Gastroesophageal sphincter (tissue), 4 donors: Measurements from ENCODE around the gene PACRG. TPM values are rescaled to one million over a fixed set of nuclear protein-coding genes. Genes with fewer than 3 reads are reported as not detected.

Experiments
- ATAC-seq: fragments of 150-250 bp; one replicate; pipeline ENCODE4 v1.9.1; 2016; ENCODE audit warnings: mild to moderate bottlenecking, moderate library complexity
- H3K27ac ChIP-seq, 4 donors: fragments of 200-600 bp; sonication (generic) in 3 of 4; 1 replicate in 3 of 4; 2 replicates in 1 of 4; pipeline ENCODE4 v1.5.1; 2016 to 2019
- H3K27me3 ChIP-seq: fragments of 200-600 bp; sonication (generic); one replicate; pipeline ENCODE4 v1.5.1; 2019
- H3K36me3 ChIP-seq, 2 donors: fragments of 200-600 bp; sonication (generic); one replicate each; pipeline ENCODE4 v1.5.1; 2019; ENCODE audit warnings: control low read depth in 1 of 2
- H3K4me1 ChIP-seq, 3 donors: fragments of 200-600 bp; sonication (generic); 1 replicate in 2 of 3; 2 replicates in 1 of 3; pipeline ENCODE4 v1.5.1; 2016 to 2019; ENCODE audit warnings: control low read depth in 2 of 3
- H3K4me3 ChIP-seq, 2 donors: fragments of 200-600 bp; sonication (generic); one replicate each; pipeline ENCODE4 v1.5.1; 2019; ENCODE audit warnings: mild to moderate bottlenecking in 1 of 2, moderate library complexity in 1 of 2
- H3K9me3 ChIP-seq, 3 donors: fragments of 200-600 bp; sonication (generic); one replicate each; pipeline ENCODE4 v1.5.1; 2017 to 2019; ENCODE audit warnings: control low read depth in 2 of 3
- CTCF ChIP-seq, 4 experiments: fragments of 200-600 bp in 2 of 4; fragments of 450-650 bp in 2 of 4; sonication (generic) in 1 of 4; IDR thresholded peaks; one replicate each; pipeline ENCODE4 v1.5.1; 2017 to 2019; ENCODE audit warnings: antibody characterized with exemption in 4 of 4, mild to moderate bottlenecking in 2 of 4, moderate library complexity in 2 of 4
- EP300 ChIP-seq: sonication (generic); formaldehyde crosslinking; IDR thresholded peaks from one replicate; pipeline ENCODE4 v1.6.1; 2017; ENCODE audit warnings: antibody characterized with exemption, mild to moderate bottlenecking
- POLR2A ChIP-seq, 2 donors: fragments of 450-650 bp; IDR thresholded peaks; one replicate each; pipeline ENCODE4 v1.6.1; 2017; ENCODE audit warnings: antibody characterized with exemption in 2 of 2, mild to moderate bottlenecking in 2 of 2, moderate library complexity in 1 of 2
- POLR2AphosphoS5 ChIP-seq: sonication (generic); formaldehyde crosslinking; IDR thresholded peaks from one replicate; pipeline ENCODE4 v1.6.1; 2017; ENCODE audit warnings: antibody characterized with exemption
- WGBS, 2 donors: methylation state at CpG; one replicate each; pipeline ENCODE4 v1.1.5; 2018; ENCODE audit warnings: low coverage in 1 of 2; 5-methylcytosine and 5-hydroxymethylcytosine counted together
- total RNA-seq, 4 donors: library from RNA; depleted of rRNA; stranded (reverse); fragments of >200 nt; gene quantifications; one replicate each; pipeline ENCODE4 v1.1.0, GENCODE V29; 2016

The PACRG gene
- total RNA-seq, 4 donors from 2014 or later = 1.0 to 7.0 TPM; not detected in 2

GRCh38 chr6:163200694-163201093, 472.9 kb downstream of the PACRG start:
- Histone ChIP-seq H3K9me3 (no peaks in the 10 kb centered on the region), H3K36me3 (no peaks in the 10 kb centered on the region), H3K4me1 (no peaks in the 10 kb centered on the region), H3K27ac (no peak overlapping the region), H3K4me3 (no peak overlapping the region), H3K27me3 (no peaks in the 10 kb centered on the region)
- no peak for TF ChIP-seq CTCF (IDR thresholded peaks at IDR 0.05)
- TF ChIP-seq EP300 = no peak
- no peak for TF ChIP-seq POLR2AphosphoS5
- TF ChIP-seq POLR2A (IDR thresholded peaks at IDR 0.05) = no peak
- whole genome bisulfite sequencing, 2 donors = 86% methylated on average over 6 of the region's 8 CpGs; no CpG with 5 or more reads in 1 of the 2 donors
- no peak for ATAC-seq

GRCh38 chr6:163201855-163202254, 474.1 kb downstream of the PACRG start:
- H3K36me3 ChIP-seq = no peaks in the 10 kb centered on the region
- H3K4me3 ChIP-seq = no peak overlapping the region
- no peaks in the 10 kb centered on the region for H3K9me3 ChIP-seq
- no peaks in the 10 kb centered on the region for H3K4me1 ChIP-seq
- H3K27me3 ChIP-seq = no peaks in the 10 kb centered on the region
- no peak for ATAC-seq
- 60 to 67% methylated on average over 1 to 5 of the region's 12 CpGs for WGBS, 2 donors
- H3K27ac ChIP-seq = no peak overlapping the region
- no peak for TF ChIP-seq EP300
- no peak for TF ChIP-seq POLR2A (IDR thresholded peaks at IDR 0.05)
- TF ChIP-seq POLR2AphosphoS5 = no peak
- TF ChIP-seq CTCF (IDR thresholded peaks at IDR 0.05) = no peak

GRCh38 chr6:163206196-163206595, 478.4 kb downstream of the PACRG start:
- WGBS, 2 donors = 91 to 100% methylated on average over 2 of the region's 2 CpGs
- H3K4me3 ChIP-seq = no peak overlapping the region
- H3K4me1 ChIP-seq = no peaks in the 10 kb centered on the region
- no peak overlapping the region for H3K27ac ChIP-seq
- no peaks in the 10 kb centered on the region for H3K27me3 ChIP-seq
- ATAC-seq = no peak
- TF ChIP-seq EP300 (no peak), CTCF (IDR thresholded peaks at IDR 0.05) (no peak), POLR2AphosphoS5 (no peak), POLR2A (IDR thresholded peaks at IDR 0.05) (no peak)
- no peaks in the 10 kb centered on the region for H3K9me3 ChIP-seq
- H3K36me3 ChIP-seq = no peaks in the 10 kb centered on the region

- 84 to 90% methylated on average over 11 of the region's 11 CpGs for WGBS, 2 donors
- Histone ChIP-seq H3K4me1 (no peaks in the 10 kb centered on the region), H3K27me3 (no peaks in the 10 kb centered on the region), H3K27ac (no peak overlapping the region), H3K36me3 (no peaks in the 10 kb centered on the region), H3K4me3 (no peak overlapping the region), H3K9me3 (peaks cover 0 to 11% (median 0%) of the 10 kb centered on the region in 3 donors)
- ATAC-seq = no peak
- TF ChIP-seq POLR2A (IDR thresholded peaks at IDR 0.05) (no peak), POLR2AphosphoS5 (no peak), EP300 (no peak), CTCF (IDR thresholded peaks at IDR 0.05) (no peak)
Measured at GRCh38 chr6:163207431-163208383, 479.9 kb downstream of the PACRG start.

GRCh38 chr6:163209005-163209404, 481.2 kb downstream of the PACRG start:
- no peak for TF ChIP-seq EP300
- TF ChIP-seq CTCF (IDR thresholded peaks at IDR 0.05) = no peak
- no peak for TF ChIP-seq POLR2AphosphoS5
- no peak for TF ChIP-seq POLR2A (IDR thresholded peaks at IDR 0.05)
- ATAC-seq = no peak
- Histone ChIP-seq H3K27me3 (no peaks in the 10 kb centered on the region), H3K36me3 (no peaks in the 10 kb centered on the region), H3K4me3 (no peak overlapping the region), H3K27ac (no peak overlapping the region), H3K9me3 (peaks cover 0 to 11% (median 0%) of the 10 kb centered on the region in 3 donors), H3K4me1 (no peaks in the 10 kb centered on the region)
- WGBS, 2 donors = 48 to 51% methylated on average over 4 of the region's 4 CpGs
